NCI-H748 (cell line): ENCODE data around the gene OBSL1.

Experiments used
- DNase-seq: peaks from one replicate; lab custom pipeline; 2025; ENCODE audit not compliant: unreplicated experiment; lab: John Stamatoyannopoulos, UW

Gene OBSL1

GRCh38 chr2:219567791-219568361 is 3.5 kb downstream of the OBSL1 start:
- DNase-seq = no peak

GRCh38 chr2:219567131-219567530 is 4.2 kb downstream of the OBSL1 start:
- DNase-seq = no peak

- DNase-seq = no peak
Measured at GRCh38 chr2:219566640-219567039, 4.7 kb downstream of the OBSL1 start.

DNA sequence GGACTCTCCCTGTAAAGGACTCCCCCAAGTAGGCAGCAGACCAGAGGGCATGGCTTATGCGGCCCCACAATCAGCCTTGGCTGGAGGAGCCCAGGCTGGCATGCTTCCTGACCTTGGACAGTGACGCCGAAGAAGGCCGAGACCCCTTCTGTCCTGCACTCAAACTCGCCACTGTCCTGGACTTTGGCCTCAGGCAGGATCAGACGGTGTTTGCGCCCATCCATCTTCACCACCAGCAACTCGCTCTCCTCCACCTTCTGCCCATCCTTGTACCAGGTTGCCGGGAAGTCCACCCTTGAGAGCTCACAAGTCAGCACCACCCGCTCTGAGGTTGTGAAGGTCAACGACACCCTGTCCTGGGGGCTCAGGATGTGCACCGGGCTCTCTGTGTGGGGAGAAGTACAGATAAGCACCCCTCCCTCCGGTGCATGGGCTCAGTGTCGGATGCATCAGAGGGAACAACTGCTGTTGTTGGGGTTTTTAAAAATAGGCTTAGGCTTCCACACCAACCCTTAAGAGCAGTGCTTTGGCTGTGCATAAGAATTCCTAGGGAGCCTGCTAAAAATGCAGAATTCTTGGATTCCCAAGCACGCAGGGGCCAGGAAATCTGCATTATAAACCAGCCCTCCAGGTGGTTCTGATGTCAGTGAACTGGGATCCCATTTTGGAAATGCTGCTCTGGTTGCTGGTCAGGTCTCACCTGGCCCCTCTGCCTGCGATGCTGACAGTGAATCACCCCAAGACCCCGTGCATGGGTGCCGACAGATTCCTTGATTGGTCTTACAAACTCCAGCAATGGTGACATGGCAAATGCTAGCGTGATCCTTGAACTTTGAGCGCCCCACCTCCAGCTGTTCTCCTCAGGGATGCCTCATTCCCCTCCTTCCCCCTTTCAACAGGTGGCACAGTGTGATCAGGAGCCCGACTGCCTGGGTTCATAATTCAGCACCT is 5.9 kb downstream of the OBSL1 start:
- DNase-seq = no peak

GRCh38 chr2:219563271-219563928 is 7.9 kb downstream of the OBSL1 start:
- no peak for DNase-seq

- DNase-seq = no peak
Measured at GRCh38 chr2:219562049-219563020, 9.0 kb downstream of the OBSL1 start.

GRCh38 chr2:219561179-219562048 is 9.9 kb downstream of the OBSL1 start:
- no peak for DNase-seq

- DNase-seq = no peak
Measured at GRCh38 chr2:219560893-219561178, 10.5 kb downstream of the OBSL1 start.

DNA sequence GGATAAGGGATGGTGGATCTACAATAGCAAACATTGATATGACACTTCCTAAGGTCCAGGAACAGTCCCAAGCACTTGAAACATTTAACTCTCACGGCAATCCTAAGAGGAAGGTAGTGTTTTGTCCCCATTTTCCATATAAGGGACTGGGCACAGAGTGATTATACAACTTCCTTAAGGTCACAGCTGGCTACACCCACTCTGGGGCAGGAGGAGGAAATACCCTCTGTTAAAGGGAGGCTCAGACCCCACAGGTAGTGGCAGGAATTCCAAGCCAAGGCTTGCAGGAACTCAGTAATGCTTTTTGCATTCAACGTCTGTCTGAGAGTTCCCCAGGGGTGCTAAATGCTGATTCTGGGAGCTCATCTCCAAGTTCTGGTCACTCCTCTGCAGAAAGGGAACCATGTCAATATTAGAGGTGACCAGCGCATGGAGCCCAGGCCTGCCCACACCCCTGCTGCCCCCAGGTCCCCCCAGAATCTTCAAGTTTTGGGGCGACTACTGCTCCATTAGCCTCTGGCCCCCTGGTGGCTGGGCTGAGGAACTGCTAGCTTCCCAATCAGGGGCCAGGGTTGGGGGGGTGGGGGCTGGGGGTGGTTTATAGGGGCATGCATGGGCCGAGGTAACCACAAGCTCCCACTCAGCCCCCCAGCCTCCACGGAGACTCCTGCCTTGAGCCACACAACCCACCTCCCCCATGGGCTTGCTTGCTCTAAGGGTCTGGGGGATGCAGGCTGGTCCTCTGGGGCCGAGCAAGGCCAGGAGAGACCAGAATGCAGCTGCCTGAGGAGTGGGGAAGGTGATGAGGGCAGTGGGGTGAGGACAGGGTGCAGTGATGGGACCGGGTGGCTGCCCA is 11.1 kb downstream of the OBSL1 start:
- DNase-seq = no peak

- DNase-seq = no peak
Measured at GRCh38 chr2:219559156-219559915, 12.0 kb downstream of the OBSL1 start.

DNA sequence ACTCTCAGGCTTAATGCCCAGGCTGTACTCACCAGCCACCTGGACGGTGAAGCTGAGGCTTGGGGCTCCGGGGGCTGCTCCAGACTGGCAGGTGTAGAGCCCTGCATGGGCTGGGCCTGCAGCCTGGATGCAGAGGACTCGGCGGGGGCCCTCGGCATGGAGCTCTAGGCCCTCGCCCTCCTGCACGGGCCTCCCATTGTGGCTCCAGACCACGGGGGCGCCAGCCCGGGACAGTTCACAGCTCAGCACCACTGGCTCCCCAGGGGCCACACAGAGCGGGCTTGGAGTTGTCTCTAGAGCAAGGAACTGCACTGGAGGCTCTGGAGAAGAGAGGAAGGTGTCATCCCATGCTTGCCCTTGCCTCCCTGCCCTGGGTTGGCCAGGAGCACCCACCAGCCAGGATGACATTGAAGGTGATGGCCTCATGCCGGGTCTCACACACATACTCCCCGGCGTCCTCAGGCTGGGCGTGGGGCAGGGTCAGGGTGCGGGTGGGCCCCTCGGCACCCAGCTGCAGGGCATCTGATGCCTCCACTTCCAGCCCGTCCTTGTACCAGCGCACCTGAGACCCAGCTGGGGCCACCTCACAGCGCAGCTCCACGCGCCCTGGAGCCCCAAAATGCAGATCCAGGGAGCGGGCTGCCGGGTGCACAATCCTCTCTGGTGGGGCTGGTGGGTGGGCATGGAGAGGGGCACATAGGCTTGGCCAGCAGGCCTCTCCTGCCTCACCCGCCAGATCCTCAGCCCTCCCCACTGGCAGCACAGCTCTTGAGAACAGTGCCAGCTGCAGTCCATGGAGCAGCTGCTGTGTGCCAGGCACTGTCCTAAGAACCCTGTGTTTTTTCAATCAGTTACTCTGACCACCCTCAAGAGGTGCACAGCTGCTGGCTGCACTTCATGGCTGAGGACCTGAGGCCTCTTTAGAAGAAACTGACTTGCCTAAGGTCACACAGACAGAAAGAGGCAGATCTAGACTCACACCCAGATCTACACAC is 13.3 kb downstream of the OBSL1 start:
- no peak for DNase-seq

DNA sequence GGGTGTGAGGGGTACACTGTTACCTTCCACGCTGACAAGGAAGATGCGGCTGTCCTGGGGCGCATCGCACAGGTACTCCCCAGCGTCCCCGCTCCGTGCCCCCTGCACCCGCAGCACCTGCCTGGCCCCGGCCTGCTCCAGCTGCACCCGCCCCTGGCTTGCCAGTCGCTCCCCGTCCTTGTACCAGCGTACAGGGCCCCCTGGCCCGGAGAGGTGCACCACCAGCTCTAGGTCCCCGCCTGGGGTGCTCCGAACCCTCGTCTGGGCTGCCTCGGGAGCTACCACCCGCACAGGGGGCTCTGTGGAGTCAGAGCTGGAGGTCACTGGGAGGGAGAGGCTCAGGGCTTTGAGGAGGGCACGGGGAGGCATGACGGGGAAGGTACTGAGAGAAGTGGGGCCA is 14.0 kb downstream of the OBSL1 start:
- no peak for DNase-seq

DNA sequence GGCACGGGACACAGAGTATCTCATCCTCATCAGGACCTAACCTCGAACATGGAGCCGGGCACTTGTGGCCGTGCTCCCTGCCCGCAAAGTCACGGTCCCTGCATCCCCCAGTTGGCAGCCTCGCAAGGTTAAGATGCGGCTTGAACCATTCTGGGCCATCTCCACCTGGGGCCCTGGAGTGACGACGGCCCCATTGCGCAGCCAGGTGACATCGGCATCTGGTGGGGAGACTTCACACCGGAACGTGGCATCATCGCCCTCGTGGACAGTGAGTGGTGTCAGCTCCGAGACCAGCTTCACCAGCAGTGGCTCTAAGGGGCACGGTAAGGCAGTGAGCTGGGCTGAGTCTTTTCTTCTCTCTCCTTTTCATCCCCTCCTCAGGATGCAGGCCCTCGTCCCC is 14.9 kb downstream of the OBSL1 start:
- no peak for DNase-seq

DNA sequence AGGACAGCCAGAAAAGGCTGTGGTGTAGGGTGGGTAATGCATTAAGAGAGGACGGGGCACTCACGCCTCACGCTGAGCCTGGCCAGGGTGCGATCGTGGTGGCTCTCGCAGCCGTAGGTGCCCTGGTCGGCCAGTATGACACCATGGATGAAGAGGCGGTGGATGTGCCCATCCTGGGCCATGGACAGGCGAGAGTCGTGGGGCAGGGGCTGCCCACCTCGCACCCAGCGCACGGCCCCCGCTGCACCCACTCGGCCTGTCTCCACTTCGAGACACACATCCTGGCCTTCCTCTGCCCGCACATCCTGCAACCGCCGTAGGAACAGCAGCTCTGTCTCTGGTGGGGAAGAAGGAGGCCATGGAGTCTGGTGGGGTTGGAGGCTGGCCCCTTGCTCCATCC is 15.4 kb downstream of the OBSL1 start:
- DNase-seq = no peak

DNA sequence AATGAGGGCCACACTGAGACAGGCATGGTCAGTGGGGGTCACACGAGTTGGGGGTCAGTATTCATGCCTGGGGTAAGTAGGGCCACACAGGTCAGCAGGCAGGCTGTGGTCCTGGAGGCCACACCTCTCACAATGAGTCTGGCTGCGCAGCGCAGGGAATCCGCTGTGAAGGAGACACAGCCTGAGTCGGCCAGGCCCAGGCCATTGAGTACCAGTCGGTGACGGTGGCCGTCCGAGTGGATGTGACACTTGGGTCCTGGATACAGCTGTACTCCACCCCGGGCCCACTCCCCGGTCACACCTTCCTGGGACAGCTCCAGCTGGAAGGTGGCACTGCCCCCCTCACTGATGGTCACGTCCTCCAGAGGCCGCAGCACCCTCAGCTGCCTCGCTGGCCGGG is 17.0 kb downstream of the OBSL1 start:
- no peak for DNase-seq

DNA sequence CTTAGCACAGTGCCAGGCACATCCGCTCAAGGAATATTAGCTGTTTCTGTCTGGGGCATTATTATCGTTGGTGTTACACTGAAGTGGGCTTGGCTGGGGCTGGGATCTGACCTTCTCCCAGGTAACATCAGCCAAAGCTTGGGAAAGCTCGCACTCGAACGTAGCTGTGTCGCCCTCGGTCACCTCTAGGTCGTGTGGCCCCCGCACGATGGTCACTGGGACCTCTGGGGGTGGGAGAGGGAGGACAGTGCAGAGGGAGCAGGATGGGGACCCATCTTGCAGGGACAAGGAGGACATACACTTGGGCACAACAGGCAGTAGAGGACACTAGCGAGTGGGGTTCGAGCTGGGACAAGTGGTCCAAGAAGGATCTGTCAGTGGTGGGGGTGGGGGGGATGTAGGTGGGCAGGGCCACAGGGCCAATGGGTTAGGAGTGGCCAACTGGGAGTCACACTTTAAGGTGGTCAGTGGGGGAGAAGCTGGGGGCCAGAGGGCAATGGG is 17.8 kb downstream of the OBSL1 start:
- DNase-seq = no peak

DNA sequence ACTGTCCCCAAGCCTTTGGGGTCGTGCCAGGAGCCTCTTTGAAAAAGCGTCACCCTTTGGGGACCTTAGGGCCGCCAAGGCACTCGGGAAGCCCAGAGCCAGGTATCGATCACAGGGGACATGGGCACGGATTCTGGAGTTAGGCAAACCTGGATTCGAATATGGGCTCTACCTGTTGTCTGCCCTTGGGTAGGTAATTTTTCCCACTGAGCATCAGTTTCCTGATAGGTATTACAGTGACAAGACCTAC is 18.2 kb downstream of the OBSL1 start:
- no peak for DNase-seq
